ENCODE results near the gene CDH13.

The CDH13 gene

DNA sequence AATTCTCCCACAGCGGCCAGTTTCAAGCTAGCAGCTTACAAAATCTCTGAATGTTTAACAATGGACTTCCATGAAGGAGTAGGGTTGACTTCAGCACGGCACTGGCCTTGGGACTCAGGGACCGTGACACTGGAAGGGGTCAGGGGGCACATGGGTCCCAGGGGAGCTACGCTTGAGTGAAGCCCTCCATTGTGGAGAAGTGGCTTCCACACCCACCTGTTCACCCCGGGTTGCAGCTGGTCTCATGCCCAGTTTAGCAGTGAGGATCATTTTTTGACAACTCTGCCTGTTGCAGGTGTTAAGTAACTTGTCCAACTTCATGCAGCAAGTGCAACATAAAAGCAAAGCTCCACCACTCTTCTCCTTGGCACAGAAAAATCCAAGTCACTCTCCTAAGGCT is 510.2 kb downstream of the CDH13 start:
- no peak for DNase-seq

DNA sequence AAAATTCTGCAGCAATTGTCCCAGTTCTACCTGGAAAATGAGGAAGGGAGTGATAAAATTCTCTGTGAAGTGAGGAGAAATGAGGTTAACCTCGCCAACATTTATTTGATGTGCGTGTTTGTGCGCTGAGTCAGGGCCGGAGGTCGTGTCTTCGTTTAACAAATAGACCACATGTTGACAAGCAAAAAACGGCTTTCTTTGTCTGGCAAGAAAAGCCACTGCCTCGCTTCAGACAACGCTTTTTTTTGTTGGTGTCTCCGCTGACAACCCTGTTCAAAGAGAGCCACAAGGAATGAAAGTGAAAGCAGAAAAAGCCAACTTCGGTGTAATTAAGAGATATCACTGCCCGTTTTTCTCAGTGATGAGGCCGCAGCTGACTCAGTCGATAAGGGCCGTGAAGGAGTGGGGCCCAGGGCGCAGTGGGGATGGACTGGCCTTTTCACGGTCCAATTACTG is 510.6 kb downstream of the CDH13 start:
- no peak for DNase-seq

DNA sequence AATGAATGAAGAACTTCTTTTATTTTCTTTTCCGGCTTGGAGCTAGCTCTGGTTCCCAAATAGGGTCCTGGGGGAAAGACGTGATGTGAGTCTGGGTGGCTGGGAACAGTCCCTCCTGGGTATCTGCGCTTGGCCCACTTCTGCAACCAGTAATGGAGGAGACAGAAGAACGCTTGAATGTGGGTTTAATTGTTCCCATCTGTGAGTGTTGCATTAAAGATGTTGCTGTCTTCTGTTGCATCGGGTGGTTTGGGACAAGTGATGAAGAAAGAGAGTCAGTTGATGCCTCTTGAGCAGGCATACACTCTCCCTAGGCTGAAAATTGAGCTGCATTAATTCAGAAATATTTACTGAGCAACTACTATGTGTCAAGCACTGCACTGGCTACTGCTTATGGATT is 511.1 kb downstream of the CDH13 start:
- DNase-seq = no peak

DNA sequence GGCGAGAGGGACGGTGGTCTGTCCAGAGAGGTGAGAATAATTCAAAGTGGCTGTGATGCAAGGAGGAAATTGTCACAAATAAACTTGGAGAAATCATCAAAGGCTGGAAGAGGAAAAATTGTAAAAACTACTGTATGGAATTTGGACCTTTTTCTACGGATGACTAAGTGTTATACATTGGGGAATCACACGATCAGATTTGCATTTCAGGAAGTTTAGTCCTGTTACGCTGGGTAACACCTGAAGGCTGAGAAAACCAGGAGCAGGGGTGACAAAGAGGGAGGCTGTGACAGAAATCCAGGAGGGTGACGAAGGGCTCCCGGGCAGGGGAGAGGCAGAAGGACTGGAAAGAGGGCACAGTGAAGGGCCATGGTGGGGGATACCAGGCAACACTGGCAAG is 511.7 kb downstream of the CDH13 start:
- no peak for DNase-seq

DNA sequence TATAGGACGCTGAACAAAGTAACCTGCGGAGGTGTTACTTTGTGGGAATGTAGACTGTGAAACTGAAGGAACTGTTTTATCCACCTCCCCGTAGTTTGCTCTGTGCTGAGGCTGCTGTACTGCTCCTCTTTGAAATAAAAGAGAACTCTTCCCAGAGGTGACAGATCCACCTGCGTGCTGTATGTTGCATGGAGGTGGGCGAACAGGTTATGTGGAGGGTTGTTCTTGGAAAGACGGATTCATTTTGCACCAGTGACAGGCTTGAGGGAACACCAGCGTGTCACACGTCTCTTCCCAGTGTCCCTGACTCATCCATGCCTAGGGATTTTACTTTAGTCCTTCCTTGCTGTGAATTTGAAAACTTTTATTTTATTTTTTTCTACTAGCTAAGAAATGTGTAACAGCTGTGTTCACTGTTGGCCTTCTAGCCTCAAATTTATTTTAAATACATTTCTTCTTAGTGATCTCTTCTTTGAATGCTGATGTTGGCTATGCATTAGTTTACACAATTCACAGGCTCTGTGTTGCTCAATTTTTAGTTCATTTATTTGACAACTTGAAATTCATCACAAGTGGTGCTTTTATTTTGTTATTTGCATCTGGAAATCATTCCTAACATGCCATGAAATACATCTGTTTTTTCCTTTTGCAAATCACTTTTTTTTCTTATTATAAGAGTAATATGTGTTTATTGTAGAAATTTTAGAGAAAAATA is 512.4 kb downstream of the CDH13 start:
- DNase-seq = no peak

DNA sequence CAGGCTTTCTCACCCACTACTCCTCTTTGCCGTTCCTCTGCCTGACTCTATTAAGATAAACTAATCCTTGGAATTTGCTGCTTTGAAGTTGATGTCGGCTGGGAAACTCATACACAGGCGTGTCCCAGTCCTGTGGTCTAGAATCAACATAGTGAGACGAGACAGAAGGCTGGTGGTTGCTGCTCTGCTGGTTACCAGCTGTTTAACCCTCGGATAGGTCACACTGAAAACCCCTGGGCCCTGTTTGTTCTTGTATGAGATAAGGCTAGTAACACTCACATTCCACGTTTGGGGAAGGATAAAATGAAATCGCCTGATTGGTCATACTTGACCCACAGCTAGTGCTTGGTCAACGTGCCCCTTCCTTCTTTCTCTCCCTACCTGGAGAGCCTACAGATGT is 517.0 kb downstream of the CDH13 start:
- DNase-seq = no peak

DNA sequence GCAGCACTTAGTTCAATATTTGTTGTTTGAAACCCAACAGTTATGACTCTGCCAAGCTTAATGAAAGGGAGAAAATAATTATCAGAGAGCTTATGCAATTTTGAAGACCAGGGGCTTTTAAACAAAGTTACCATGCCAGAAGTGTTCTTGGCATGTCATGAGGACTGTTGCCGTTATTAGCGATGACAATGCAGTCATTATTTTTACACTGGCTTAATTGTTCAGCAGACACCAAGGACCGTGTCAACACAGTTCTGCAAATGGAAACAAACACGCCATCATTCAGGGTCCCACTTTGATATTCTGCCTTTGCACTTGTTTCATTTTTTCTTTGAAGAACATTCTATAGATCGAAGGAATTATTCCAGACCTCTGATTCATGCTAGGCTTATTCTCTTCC is 518.5 kb downstream of the CDH13 start:
- no peak for DNase-seq

DNA sequence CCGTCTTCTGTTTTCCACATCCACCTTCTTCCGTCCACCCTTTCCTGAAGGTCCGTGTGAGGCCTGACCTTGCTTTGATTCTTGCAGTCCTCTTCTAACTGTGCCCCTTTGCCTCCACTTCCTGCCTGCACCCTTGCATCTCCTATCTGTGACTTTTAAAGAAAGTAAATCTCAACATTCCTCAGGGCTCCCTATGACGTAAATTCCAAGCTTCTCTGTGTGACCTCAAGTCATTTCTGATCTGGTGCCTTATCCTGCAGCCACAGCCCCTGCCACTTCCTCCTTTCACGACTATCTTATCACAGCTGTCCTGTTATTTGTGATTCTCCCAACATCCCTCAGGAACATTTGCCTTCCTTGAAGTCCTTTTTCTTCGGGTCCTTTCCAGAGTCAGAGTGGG is 520.5 kb downstream of the CDH13 start:
- DNase-seq = no peak

DNA sequence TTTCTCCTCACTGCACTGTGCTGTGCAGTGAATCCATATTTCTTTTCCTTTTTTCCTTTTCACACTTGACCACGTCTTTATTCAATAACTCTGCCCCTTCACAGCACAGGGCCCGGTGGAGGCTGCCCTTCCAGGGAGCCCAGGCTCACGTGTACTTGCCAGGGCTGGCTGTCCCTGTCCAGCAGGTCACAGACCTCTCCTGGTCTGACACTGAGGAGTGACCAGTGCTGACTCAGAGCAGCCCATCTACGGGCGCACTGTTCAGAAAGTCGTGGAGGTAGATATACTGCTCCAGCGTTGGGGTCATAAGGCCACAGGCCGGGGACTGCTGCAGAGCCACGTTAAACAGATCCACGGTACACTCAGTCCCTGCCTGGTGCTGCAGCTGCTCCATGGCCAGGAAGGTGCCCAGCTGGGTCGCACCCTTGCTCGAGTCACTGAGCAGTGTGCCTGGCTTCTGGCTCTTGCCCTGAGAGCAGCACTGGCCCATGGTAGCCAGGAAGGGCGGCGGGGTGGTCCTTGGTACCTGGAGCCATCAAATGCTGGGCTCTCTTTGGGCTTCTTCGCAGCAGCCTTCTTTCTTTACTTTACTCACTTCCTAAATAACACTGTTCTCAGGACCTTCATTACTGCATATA is 531.7 kb downstream of the CDH13 start:
- no peak for DNase-seq

DNA sequence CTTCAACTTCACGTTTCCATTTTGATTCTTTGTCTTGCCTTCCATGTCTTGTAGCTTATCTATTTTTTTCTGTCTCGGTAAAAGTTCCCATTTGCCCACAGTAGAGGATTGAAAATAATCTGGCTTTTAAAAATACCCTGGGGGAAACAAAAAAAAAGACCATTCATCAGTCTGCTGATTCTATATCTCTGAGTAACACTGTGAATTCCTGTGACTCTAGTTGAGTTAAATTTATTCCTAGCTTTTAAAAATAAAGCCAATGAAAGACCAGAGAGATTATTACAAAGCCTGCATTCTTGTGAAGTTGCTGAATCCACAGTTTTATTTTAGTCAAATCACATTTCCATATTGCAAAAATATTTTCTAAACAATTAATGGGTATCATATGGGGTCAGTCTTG is 532.3 kb downstream of the CDH13 start:
- DNase-seq = no peak

DNA sequence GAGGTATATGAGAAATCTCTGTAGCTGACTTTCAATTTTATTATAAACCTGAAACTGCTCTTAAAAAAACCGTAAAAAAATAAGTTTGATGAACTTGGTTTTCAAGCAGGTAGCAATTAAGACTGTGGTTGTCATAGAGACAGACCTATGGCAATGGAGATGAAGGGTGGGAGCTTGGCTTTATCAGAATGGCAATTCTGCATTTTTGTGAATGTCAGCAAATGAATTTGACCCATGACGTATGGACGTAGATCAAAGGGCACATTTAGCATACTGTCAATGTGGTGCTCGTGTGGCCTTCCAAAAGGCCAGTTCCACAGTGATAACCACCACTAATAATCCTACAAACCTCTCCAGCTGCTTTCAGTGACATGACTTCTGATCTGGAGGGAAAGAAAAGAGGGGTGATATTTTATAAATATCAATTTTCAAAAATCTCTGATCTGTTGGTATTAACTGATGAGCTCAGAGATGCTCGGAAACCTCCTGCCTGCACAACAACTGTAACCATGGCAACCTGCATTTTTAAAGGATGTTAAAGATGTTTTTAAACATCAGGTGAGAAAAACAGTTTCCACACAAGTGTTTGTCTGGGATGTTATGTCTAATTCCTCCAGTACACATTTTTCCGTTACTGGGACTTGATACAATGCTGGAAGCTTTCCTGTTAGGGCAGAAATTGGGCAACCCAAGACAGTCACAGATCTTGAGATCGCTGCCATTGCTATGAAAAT is 533.7 kb downstream of the CDH13 start:
- no peak for DNase-seq

DNA sequence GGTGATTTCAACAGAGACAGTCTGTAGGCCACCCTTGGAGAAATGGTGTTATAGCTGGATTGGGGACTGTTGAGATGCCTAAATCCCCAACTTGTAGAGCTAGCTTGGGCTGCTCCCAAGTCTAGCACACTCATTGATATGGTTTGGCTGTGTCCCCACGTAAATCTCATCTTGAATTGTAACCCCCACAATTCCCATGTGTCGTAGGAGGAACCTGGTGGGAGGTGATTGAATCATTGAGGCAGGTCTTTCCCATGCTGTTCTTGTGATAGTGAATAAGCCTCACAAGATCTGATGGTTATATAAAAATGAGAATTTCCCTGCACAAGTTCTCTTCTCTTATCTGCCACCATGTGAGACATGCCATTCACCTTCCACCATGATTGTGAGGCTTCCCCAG is 536.0 kb downstream of the CDH13 start:
- DNase-seq = no peak

DNA sequence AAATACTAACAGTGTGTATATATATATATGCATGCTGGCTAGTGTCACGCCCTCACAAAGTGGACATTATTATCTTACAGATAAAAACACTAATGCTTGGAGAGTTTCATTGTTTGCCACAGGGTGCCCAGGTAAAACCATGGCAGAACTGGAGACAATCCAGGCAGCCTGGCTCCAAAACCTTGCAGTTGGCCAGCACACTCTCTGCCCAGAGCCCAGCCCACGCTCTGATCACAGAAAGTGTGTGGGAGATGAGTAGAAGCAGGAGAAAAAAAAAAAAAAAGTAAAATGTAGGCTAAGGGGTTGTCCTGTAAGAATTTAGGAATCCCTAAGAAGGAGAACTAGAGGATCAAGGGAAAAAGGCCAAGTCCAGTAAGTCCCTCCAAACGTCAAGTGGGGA is 538.0 kb downstream of the CDH13 start:
- no peak for DNase-seq

DNA sequence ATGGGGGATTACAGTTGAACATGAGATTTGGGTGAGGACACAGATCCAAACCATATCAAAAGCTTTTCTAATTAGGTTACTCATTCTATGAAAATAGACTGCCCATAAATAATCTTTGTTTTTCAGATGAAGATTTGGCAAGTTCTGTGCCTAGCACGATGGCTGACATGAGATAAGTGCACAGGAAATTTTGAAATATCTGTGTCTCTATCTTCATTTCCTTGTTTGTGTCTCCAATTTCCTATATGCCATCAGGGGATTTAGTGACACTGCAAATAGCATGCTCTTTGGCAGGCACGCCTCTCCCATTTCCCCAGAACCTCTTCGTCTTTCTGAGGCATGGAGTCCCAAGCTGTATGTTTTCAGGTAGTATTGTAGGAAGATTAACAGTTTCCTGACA is 544.6 kb downstream of the CDH13 start:
- no peak for DNase-seq

DNA sequence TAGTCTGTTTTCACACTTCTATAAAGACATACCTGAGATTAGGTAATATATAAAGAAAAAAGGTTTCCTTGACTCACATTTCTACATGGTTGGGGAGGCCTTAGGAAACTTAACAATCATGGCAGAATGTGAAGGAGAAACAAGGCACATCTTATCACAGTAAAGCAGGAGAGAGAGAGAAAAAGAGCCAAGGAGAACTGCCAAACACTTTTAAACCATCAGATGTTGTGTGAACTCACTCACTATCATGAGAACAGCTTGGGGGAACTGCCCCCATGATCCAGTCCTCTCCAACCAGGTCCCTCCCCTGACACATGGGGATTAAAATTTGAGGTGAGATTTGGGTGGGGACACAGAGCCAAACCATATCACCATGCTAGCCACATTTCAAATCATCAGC is 547.9 kb downstream of the CDH13 start:
- no peak for DNase-seq

DNA sequence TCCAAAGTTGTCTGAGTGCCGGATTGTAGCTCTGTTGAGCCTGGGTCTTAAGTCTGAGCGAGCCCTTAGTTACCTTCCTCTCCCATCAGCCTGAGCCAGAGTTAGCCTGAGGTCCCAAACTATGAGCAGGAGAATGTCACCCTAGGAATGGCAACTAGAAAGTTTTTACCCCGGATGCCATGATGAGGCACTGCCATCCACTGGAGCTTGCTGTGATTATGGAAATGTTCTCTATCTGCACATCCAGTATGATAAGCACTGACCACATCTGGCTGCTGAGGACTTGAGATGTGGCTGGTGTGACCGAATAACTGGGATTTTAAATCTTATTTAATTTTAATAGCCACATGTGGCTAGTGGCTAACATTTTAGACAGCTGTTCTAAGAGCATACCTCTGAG is 550.0 kb downstream of the CDH13 start:
- DNase-seq = no peak

DNA sequence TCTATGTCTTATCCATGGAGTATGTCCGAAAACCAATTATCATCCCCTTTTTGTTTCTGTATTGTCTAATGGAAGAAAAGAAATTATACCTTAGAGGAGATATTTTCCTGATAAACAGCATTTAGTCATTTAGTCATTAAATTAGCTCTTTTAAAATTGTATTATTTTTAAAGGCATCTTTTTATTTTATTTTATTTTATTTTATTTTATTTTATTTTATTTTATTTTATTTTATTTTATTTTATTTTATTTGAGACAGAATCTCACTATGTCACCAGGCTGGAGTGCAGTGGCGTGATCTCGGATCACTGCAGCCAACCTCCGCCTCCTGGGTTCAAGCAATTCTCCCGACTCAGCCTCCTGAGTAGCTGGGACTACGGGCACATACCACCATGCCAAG is 559.1 kb downstream of the CDH13 start:
- DNase-seq = no peak

DNA sequence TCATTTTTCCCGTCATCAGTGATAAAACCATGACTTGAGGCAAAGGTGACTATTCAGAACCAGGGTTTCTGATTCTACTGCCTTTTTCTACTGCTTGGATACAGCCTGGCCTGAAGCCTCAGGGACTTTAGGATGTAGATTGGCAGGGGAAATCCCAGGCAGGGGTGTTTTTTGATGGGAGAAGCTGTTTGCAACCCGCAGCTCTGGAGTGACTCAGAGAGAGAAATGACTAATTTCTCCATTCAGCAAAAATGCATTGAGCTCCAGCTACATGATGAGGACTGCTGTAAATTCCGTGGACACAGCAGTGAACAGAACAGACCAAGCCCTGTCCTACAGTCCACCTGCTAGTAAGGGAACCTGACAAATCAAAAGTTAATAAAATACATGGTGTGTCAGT is 560.6 kb downstream of the CDH13 start:
- DNase-seq = no peak

DNA sequence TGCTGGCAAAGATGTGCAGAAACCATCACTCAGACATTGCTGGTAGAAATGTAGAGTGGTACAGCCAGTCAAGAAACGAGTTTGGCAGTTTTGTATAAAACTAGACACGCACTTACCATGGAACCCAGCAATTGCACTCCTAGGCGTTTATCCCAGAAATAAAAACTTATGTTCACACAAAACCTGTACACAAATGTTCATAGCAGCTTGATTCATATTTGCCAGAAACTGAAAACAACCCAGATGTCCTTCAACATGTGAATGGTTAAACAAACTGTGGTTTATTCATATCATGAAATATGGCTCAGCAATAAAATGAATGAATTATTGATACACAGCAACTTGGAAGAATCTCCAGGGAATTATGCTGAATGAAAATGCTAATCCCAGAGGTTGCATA is 570.0 kb downstream of the CDH13 start:
- DNase-seq = no peak

DNA sequence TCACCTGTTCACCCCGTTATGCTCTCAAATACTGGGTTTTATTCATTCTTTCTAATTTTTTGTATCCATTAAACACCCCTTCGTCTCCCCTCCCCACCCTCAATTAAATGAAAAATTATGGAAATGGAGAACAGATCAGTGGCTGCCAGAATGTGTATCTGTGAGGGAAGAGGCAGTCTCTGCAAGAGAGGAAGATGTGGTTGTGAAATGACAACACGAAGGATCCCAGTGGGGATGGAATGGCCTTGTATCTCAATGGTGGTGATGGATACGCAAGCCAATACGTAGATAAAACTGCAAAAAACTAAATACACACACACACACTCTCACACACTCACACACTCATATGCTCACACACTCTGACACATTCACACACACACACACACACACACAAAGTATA is 570.7 kb downstream of the CDH13 start:
- DNase-seq = no peak

DNA sequence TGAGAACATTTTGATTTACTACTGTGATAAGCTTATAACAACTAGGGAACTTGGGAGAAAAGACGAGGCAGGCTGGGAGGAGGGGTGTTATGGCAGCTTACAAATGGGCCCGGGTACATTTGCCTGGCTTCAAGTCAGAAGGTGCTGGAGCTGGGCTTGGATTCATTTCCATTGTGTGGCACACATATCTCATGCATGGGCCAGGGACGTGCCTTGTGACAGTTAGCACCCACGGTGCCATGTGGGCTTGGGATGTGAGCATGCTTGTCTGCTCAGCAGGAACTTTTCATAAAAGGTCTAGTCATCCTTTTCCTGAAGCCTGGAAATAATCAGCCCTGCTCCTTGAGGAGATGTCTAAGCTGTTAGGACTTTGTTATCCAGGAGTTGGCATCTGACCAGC is 572.2 kb downstream of the CDH13 start:
- no peak for DNase-seq

DNA sequence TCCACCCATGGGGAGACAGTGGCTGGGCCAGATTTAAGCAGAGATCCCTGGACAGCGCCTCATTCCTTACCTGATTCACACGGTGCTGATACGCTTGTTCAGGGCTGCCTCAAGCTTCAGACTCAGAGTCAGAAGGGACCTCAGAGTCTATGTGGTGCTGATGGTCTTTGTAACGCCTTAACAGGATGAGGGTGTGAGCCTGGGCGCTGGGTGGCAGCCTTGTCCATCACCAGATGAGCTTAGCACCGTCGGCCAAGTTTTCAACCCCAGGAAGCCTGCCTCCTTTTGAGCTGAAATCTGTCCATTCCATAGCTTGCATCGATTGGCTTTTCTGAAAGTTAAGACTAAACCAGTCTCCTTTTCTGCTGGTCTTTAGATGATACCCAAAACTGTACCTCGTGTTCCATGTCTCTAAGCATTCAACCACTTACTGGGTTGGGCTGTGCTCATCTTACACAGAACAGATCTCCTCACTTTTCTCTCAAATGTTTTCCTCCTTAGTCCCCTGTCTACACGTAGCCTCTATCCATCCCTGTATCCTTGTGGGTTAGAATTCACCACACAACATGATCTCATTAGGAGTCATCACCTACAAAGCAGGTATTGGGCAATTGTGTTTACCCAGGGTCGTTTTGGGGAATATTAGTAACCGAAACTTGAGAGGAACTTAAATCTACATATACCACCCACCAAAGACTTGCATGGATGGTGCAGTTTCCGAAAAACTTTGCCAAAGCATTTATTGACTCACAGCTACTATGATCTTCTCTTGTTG is 573.4 kb downstream of the CDH13 start:
- DNase-seq = no peak

DNA sequence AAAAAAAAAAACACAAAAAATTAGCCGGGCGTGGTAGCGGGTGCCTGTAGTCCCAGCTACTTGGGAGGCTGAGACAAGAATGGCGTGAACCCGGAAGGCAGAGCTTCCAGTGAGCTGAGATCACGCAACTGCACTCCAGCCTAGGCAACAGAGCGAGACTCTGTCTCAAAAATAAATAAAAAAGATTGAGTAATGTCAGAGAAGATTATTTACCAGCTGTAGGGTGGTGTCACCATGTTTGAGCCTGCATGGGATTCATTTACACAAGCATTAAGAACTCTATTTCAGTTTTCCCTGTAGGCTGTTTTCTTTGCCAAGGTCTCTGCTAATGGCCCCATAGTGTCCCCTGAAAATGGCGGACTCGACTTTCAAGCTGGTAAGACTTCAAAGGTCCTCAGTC is 575.0 kb downstream of the CDH13 start:
- DNase-seq = no peak

DNA sequence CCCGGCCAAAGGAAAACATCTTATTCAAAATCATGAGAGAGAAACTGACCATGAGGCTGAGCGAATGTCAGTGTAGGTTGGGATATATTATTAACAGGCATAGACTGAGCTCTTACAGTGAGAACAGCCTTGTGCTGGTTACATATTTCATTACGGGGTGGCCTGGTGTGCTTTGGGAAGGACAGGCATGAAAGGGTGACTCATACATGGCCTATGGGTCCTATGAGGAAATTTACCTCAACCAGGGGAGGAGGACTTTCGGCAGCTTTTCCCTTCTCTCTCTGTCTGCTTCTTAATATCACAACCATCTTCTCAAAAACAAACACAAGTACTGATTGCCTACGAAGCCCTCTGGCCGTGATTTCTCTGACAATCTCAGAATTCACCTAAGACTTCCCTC is 579.1 kb downstream of the CDH13 start:
- no peak for DNase-seq
